ENCODE results near the gene BCL2L12. TPM values are rescaled to one million over a fixed set of nuclear protein-coding genes. Genes with fewer than 3 reads are reported as not detected.

BCL2L12 gene
- total RNA-seq, 1 donor from 2014 or later = 50.1 TPM

GRCh38 chr19:49645592-49645991 lies 20.1 kb upstream of the BCL2L12 start:
- TF ChIP-seq CTCF (IDR thresholded peaks at IDR 0.05; ENCODE audit: unreplicated experiment) = no peak
- Mint-ChIP-seq H3K4me1 (ENCODE audit: unreplicated experiment) (peaks cover 41% of the 10 kb centered on the region), H3K27me3 (ENCODE audit: unreplicated experiment) (peaks cover 14% of the 10 kb centered on the region), H3K36me3 (ENCODE audit: low read depth, unreplicated experiment) (peaks cover 39% of the 10 kb centered on the region), H3K9me3 (ENCODE audit: unreplicated experiment) (no peaks in the 10 kb centered on the region), H3K27ac (ENCODE audit: unreplicated experiment) (peak overlapping the region; percentile 67), H3K4me3 (ENCODE audit: unreplicated experiment) (no peak overlapping the region)
- DNase-seq (ENCODE audit: low spot score) = no peak

GRCh38 chr19:49645995-49646394 lies 19.7 kb upstream of the BCL2L12 start:
- no peaks in the 10 kb centered on the region for H3K9me3 Mint-ChIP-seq (ENCODE audit: unreplicated experiment)

GRCh38 chr19:49646586-49646985 lies 19.1 kb upstream of the BCL2L12 start:
- Mint-ChIP-seq H3K27me3 (ENCODE audit: unreplicated experiment) (peaks cover 8% of the 10 kb centered on the region), H3K4me1 (ENCODE audit: unreplicated experiment) (peaks cover 35% of the 10 kb centered on the region), H3K27ac (ENCODE audit: unreplicated experiment) (peak overlapping the region; percentile 59), H3K4me3 (ENCODE audit: unreplicated experiment) (peak overlapping the region; percentile 37), H3K9me3 (ENCODE audit: unreplicated experiment) (no peaks in the 10 kb centered on the region), H3K36me3 (ENCODE audit: low read depth, unreplicated experiment) (peaks cover 39% of the 10 kb centered on the region)
- DNase-seq (ENCODE audit: low spot score) = no peak
- TF ChIP-seq CTCF (IDR thresholded peaks at IDR 0.05; ENCODE audit: unreplicated experiment) = no peak

More at GRCh38 chr19:49645995-49646394, 19.7 kb upstream of the BCL2L12 start:
- Mint-ChIP-seq H3K27ac (ENCODE audit: unreplicated experiment) (no peak overlapping the region), H3K36me3 (ENCODE audit: low read depth, unreplicated experiment) (peaks cover 39% of the 10 kb centered on the region), H3K4me3 (ENCODE audit: unreplicated experiment) (peak overlapping the region; percentile 37), H3K4me1 (ENCODE audit: unreplicated experiment) (peaks cover 36% of the 10 kb centered on the region), H3K27me3 (ENCODE audit: unreplicated experiment) (peaks cover 10% of the 10 kb centered on the region)
- TF ChIP-seq CTCF (IDR thresholded peaks at IDR 0.05; ENCODE audit: unreplicated experiment) = no peak
- DNase-seq (ENCODE audit: low spot score) = no peak

- peaks cover 9% of the 10 kb centered on the region for H3K4me1 Mint-ChIP-seq (ENCODE audit: unreplicated experiment)
- peaks cover 5% of the 10 kb centered on the region for H3K27me3 Mint-ChIP-seq (ENCODE audit: unreplicated experiment)
- H3K36me3 Mint-ChIP-seq (ENCODE audit: low read depth, unreplicated experiment) = peaks cover 33% of the 10 kb centered on the region
- H3K27ac Mint-ChIP-seq (ENCODE audit: unreplicated experiment) = peak overlapping the region; percentile 75
- no peaks in the 10 kb centered on the region for H3K9me3 Mint-ChIP-seq (ENCODE audit: unreplicated experiment)
- H3K4me3 Mint-ChIP-seq (ENCODE audit: unreplicated experiment) = no peak overlapping the region
- no peak for DNase-seq (ENCODE audit: low spot score)
- no peak for TF ChIP-seq CTCF (IDR thresholded peaks at IDR 0.05; ENCODE audit: unreplicated experiment)
Observed at GRCh38 chr19:49651029-49651819, 14.5 kb upstream of the BCL2L12 start.

GRCh38 chr19:49651820-49652550 lies 13.7 kb upstream of the BCL2L12 start:
- H3K27me3 Mint-ChIP-seq (ENCODE audit: unreplicated experiment) = peaks cover 9% of the 10 kb centered on the region
- H3K9me3 Mint-ChIP-seq (ENCODE audit: unreplicated experiment) = no peaks in the 10 kb centered on the region
- no peak for TF ChIP-seq CTCF (IDR thresholded peaks at IDR 0.05; ENCODE audit: unreplicated experiment)
- H3K4me1 Mint-ChIP-seq (ENCODE audit: unreplicated experiment) = peaks cover 9% of the 10 kb centered on the region
- peaks cover 36% of the 10 kb centered on the region for H3K36me3 Mint-ChIP-seq (ENCODE audit: low read depth, unreplicated experiment)
- no peak overlapping the region for H3K4me3 Mint-ChIP-seq (ENCODE audit: unreplicated experiment)
- no peak for DNase-seq (ENCODE audit: low spot score)
- no peak overlapping the region for H3K27ac Mint-ChIP-seq (ENCODE audit: unreplicated experiment)

All from endothelial cell (in vitro differentiated cells).